HL-60/S4 treated with retinoic acid at 250 ng/mL for 4 days and 3 days (cell line): ENCODE measurements around the gene FADS1.

Experiments
- in situ Hi-C: fragments of 300-500 bp; cut with MboI; formaldehyde crosslinking; loops from 2 replicates; pipeline ENCODE4 v1.7.0; 2022; ENCODE audit warnings: low sequenced_read_pairs

Gene FADS1

GRCh38 chr11:61797263-61797944 is 19.4 kb downstream of the FADS1 start:
- in situ Hi-C loops, result no loop called here

- in situ Hi-C loops, result no loop called here
Measured at GRCh38 chr11:61795876-61796526, 20.8 kb downstream of the FADS1 start.

DNA sequence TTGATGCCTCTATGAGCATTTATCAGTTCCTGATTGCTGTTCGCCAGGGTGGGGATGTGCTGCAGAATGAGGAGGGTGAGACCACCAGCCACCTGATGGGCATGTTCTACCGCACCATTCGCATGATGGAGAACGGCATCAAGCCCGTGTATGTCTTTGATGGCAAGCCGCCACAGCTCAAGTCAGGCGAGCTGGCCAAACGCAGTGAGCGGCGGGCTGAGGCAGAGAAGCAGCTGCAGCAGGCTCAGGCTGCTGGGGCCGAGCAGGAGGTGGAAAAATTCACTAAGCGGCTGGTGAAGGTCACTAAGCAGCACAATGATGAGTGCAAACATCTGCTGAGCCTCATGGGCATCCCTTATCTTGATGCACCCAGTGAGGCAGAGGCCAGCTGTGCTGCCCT is 21.3 kb downstream of the FADS1 start:
- in situ Hi-C loops, result no loop called here

GRCh38 chr11:61794579-61794978 is 22.2 kb downstream of the FADS1 start:
- in situ Hi-C loops, result no loop called here

- in situ Hi-C loops, result no loop called here
Measured at GRCh38 chr11:61793829-61794204, 23.0 kb downstream of the FADS1 start.

DNA sequence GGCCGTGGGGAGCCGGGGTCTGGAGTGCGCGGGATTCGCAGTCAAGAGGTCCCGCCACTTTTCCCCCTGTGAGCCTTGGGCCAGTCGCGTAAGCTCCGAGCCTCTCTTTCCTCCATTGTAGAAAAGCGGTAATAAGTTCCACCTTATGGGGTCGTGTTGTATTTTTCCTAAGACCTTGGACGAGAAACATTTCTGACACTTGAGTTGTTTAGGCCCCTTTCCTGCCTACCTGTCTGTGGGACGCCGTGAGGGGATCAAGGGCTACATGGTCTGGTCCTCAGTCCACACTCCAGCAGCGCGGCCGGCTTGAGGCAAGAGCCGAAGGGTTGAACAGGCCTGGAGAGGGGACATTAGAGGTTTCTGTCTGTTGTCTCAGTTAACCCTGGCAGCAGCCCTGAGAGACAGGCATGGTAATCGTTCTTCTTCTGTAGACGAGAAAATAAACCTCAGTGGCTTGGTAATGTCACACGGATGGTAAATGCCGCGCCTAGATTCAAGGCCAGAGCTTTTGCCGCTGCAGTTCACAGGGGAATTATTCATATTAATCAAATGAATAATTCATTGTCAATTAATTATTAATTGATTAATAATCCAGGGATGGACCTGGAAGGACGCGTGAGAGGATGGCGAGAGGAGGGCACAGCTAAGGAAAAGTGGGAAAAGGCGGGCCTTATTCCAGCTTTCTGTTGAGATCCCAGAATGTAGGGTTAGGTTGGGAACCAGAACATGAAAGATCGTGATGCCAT is 23.5 kb downstream of the FADS1 start:
- in situ Hi-C loops, result no loop called here

GRCh38 chr11:61792310-61793082 is 24.3 kb downstream of the FADS1 start, which contains the start of the genes FEN1 and TMEM258:
FEN1 (plus strand) TSS chr11:61792911; CDS start chr11:61795362, 2,451 bp downstream.
TMEM258 (minus strand) TSS chr11:61792599; CDS start chr11:61792558, 41 bp downstream.
- in situ Hi-C loops, result no loop called here

DNA sequence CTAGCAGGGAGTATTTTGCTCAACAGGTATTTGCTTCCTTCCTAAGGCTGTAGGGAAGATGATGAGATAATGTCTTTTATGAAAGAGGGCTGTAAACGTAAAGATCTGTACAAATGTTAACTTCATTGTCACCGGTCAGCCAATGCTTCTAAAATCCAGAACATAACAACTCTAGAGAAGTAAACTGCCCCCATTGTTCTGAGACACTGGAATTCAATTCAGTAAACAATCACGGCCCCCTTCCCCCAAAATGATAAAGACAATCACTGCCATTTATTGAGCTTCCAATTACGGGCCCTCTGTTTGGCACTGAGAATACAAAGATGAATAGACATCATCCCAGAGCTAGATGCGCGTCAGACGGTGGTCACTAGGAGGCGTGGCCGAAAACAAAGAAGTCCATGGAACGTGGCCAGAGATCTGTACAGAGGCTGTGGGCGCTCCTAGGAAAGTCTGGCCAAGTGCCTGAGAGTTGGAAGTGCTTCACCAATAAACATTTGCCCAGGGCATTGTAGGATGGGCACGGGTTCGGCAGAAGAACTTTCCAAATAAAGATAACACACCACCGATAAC is 25.0 kb downstream of the FADS1 start:
- in situ Hi-C loops, result no loop called here

DNA sequence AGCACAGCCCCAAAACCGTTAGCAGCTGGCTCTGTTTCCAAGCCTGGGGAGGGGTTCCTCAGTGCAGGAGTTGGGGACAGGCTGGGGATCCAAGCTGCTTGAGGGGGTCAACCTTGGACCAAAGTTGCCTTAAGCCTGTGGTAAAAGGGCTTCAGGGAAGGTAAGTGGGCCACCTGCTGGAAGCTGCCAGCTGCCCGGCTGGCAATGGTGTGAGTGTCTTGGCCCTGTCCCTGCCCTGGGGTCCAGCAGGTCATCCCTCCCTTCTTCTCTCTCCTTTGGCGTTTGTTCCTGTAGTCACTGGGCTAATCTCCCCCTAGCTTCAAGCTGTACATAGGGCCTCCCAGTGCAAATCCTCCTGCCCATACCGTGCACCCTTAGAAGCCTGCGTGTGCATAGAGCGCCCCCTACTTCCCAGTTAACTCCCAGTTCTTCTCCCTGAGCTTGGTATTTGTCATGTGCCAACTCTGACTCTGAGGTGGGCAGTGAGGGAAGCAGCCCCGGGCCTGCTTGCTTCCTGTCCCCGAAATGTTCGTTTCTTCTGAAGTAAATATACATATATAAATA is 28.8 kb downstream of the FADS1 start:
- in situ Hi-C loops, result no loop called here

DNA sequence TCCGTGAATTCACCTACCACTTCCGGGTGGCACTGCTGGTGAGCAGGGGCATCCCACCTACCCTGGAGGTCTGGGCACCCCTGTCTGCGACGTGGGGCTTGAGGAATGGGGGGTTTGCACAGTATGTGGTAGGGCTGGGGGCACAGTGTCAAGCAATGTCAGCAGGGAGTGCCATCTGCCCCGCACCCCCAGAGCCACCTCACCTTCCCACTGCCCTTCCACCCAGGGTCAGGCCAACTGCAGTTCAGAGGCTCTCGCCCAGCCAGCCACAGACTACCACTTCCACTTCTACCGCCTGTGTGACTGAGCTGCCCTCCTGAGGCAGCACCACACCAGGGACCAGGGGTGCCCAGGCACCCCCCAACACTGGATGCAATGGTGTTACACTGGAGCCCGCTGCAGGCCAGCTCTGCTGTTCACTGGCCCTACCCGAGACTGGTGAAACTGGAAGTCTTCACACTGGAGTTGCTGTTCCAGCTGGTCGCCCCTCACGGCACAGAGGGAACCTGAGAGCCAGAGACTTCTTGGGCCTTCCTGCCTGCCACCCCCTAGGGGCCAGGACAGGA is 30.9 kb downstream of the FADS1 start:
- in situ Hi-C loops, result no loop called here

- in situ Hi-C loops, result no loop called here
Measured at GRCh38 chr11:61784506-61784805, 32.3 kb downstream of the FADS1 start.

DNA sequence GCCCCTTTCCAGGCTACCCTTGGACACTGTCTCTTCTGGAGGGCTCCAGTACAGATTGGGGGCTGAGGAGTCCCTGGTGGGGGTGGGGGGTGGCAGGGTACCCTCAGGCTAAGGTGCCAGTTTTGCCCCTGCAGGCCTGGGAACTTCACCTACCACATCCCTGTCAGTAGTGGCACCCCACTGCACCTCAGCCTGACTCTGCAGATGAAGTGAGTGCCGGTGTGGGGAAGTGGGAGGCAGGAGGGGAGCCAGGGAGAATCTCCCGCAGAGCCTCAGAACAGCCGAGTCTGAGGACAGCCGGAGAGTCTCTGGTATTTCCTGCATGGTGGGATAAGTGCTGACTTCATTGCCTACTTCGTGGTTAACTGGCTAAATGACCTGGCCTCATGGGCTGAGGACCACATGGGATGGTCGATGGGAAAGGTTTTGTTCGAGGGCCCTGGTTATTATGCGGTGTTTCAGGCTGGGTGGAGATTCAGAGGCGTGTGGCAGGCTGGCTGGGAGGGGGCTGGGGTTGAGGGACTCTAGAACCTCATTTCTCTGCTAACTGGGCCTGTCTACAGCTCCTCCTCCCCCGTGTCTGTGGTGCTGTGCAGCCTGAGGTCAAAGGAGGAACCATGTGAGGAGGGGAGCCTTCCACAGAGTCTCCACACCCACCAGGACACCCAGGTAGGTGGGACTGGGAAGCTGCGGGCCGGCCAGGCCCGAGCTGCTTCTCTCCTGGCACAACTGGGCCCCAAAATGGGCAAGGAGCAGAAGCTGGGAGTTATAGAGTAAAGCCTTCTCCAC is 32.9 kb downstream of the FADS1 start:
- in situ Hi-C loops, result no loop called here

GRCh38 chr11:61782841-61783240 is 34.0 kb downstream of the FADS1 start:
- in situ Hi-C loops, result no loop called here

GRCh38 chr11:61782299-61782698 is 34.5 kb downstream of the FADS1 start:
- in situ Hi-C loops, result no loop called here

GRCh38 chr11:61781585-61781984 is 35.2 kb downstream of the FADS1 start:
- in situ Hi-C loops, result no loop called here

DNA sequence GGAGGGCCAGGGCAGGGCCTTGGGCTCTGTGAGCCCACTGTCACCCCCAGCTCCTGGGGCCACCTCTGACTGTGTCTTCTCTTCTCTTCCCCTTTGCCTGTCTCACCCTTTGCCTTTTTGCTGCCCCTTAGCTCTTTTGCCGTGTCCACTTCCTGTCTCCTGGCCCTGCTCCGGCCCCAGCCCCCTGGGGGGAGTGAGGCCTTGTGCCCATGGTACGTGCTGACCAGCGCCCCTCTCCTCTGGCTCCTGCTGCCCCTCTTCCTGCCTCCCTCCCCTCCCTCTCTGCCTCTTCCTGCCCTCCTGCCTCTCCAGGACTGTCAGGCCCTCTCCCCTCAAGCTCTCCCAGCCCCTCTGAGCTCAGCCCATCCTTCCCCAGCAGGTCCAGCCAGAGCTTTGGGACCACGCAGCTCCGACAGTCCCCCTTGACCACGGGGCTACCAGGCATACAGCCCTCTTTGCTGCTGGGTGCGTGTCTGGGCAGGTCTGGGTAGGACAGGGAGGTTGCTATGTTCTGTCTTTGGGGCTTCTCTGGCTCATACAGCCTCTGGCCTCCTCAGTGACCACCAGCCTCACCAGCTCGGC is 36.1 kb downstream of the FADS1 start:
- in situ Hi-C loops, result no loop called here

- in situ Hi-C loops, result no loop called here
Measured at GRCh38 chr11:61779666-61780525, 36.9 kb downstream of the FADS1 start.

DNA sequence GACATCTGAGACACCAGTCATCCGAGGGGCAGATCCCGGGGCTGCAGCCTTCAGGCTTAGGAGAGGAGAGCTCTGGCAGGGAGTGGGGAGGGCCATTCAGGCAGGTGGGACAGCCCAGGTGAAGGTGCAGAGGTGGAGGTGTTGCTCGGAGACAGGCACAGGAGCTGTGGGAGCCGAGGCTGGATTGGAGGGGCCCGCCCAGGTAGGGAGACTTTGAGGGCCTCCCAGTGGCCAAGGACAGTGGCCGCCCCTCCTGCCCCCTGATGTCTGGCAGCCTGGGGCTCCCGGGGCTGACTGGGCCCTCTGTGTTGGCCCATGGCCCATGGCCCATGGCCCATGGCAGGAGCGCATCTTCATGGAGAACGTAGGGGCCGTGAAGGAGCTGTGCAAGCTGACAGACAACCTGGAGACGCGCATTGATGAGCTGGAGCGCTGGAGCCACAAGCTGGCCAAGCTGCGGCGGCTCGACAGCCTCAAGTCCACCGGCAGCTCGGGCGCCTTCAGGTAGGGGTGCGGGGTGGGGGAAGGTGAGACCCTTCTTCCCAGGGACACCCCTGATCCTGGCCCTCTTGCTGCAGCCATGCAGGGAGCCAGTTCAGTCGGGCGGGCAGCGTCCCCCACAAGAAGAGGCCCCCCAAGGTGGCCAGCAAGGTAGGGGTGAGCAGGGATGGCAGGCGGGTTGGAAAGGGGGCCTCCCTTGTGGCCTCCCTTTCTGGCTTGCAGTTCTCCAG is 37.7 kb downstream of the FADS1 start:
- in situ Hi-C loops, result no loop called here
